Suprapubic skin (tissue), 3 donors: ENCODE measurements around the gene AQP5.

Experiments used
- POLR2A ChIP-seq, 2 donors: fragments of 450-650 bp; IDR thresholded peaks; one replicate each; pipeline ENCODE4 v1.6.1; 2017; ENCODE audit warnings: antibody characterized with exemption in 2 of 2, mild to moderate bottlenecking in 2 of 2, moderate library complexity in 2 of 2
- TF ChIP-seq, protein P1 (sequence below), 2 donors: fragments of 200-600 bp in 1 of 2; fragments of 450-650 bp in 1 of 2; sonication (generic) in 1 of 2; IDR thresholded peaks; one replicate each; pipeline ENCODE4 v1.5.1; 2016 to 2019; ENCODE audit warnings: antibody characterized with exemption in 2 of 2, mild to moderate bottlenecking in 1 of 2, moderate library complexity in 1 of 2

DNA sequence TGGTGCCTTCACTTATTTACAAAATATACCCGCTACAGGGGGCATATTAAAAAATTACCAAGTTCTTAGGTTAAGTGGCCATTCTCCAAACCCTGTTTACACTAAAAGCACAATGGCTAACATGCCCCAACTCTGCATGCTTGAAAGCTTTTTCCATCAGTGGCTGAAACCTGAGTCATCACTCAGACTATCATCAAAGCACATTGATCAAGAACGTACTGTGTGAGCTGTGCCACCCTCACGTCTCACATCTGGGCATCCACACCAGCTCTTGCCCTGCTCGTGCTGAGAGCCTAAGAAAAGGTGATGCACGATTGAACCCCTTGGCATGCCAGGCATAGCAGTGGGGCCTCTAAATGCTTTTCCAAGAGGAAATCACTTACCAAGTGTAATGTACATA is 24.3 kb downstream of the AQP5 start:
- TF ChIP-seq, protein P1, sequence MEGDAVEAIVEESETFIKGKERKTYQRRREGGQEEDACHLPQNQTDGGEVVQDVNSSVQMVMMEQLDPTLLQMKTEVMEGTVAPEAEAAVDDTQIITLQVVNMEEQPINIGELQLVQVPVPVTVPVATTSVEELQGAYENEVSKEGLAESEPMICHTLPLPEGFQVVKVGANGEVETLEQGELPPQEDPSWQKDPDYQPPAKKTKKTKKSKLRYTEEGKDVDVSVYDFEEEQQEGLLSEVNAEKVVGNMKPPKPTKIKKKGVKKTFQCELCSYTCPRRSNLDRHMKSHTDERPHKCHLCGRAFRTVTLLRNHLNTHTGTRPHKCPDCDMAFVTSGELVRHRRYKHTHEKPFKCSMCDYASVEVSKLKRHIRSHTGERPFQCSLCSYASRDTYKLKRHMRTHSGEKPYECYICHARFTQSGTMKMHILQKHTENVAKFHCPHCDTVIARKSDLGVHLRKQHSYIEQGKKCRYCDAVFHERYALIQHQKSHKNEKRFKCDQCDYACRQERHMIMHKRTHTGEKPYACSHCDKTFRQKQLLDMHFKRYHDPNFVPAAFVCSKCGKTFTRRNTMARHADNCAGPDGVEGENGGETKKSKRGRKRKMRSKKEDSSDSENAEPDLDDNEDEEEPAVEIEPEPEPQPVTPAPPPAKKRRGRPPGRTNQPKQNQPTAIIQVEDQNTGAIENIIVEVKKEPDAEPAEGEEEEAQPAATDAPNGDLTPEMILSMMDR (IDR thresholded peaks at IDR 0.05), result no peak
- TF ChIP-seq POLR2A (IDR thresholded peaks at IDR 0.05), result no peak
